Vein endothelial cell (primary cell): ENCODE measurements around the gene PIGZ. TPM values are rescaled to one million over a fixed set of nuclear protein-coding genes. Genes with fewer than 3 reads are reported as not detected.

Source experiments
- total RNA-seq: library from RNA; depleted of rRNA; stranded (reverse); fragments of >200 nt; gene quantifications from 2 replicates; pipeline ENCODE4 v1.2.3, GENCODE V29; 2012

The PIGZ gene
- 6.0 and 6.2 TPM in 2 replicates for total RNA-seq

GRCh38 chr3:196968233-196969133 is at the start of gene PIGZ:
PIGZ (minus strand) TSS chr3:196968833; CDS start chr3:196952031, 16,802 bp downstream.

GRCh38 chr3:196942226-196942914 is 26.3 kb downstream of the PIGZ start, which contains the start of gene NCBP2:
NCBP2 (minus strand) TSS chr3:196942528; CDS start chr3:196942503, 25 bp downstream.

Other genes with a start within 250 kb of the PIGZ start
- 67.6 and 72.5 TPM in 2 replicates for gene PAK2, start 229.0 kb downstream of the PIGZ start, total RNA-seq
- gene SENP5, start 100.9 kb downstream of the PIGZ start, total RNA-seq = 42.5 and 54.0 TPM in 2 replicates
- gene NCBP2, start 26.3 kb downstream of the PIGZ start, total RNA-seq = 49.2 and 49.6 TPM in 2 replicates
- 2.0 and 5.3 TPM in 2 replicates for gene MELTF, start 61.0 kb upstream of the PIGZ start, total RNA-seq